Activated gamma-delta T cell treated with anti-CD3 and anti-CD28 coated beads, Interleukin-2, amount 50 U/mL, for 16 hours (primary cell): Measurements from ENCODE around the gene SMIM28.
A peak's percentile ranks its signal among the peaks of the same experiment; 100 is the strongest.

ENCODE experiments used
- DNase-seq: peaks from one replicate; pipeline ENCODE4 v3.0.0-alpha.2; 2020; ENCODE audit warnings: low read depth

SMIM28 gene

DNA sequence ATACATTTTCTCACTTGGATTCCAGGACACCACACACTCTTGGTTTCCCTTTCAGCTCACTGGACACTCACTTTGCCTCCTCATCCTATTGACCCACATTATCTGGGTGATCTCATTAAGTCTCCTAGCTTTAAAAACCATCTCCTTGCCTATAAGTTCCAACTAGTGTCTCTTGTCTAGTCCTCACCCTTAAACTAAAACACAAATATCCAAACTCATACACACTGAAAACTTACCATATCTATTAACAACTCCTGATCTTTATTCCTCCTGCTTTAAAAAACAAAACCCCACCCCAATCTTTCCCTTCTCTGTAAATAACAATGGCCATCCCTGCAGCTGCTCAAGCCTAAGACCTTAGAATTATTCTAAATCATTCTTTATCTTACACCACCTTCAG, 3.5 kb upstream of the SMIM28 start:
- DNase-seq, result no peak

DNA sequence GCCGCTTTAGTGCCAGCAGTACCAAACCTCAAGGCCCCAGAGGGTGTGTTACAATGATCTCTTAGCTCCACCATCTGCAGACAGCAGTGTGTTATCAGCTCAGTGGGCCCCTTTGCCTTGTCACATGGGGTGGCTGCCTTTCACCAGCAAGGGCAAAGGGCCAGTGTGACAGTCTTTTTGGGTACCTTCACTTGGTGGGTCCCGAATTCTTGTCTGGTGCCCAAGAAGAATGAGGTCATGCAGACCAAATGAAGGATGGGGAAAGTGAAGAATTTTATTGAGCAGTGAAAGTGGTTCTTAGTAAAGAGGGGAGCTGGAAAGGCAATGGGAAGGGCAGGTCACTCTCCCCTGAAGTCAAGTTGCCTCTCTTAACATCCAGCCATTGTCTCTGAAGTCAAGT, 2.9 kb upstream of the SMIM28 start:
- no peak for DNase-seq

DNA sequence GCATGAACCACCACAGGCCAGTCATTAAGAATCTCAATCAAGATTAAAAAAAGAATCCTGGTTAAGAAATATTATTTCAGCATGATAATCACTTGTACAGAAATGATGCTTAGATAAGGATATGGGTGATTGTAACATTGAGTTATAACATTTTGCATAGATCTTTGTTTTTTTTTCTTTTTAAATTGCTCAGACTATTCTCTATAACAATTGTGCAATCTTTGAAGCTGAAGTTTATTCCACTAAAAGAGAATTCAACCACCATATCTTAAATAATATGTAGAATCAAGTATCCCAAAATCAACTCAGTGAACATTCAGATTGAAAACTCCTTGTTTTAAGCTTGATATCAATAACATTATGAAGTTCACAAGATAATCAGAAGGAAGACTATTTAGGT, 663 bp upstream of the SMIM28 start:
- DNase-seq, result no peak

DNA sequence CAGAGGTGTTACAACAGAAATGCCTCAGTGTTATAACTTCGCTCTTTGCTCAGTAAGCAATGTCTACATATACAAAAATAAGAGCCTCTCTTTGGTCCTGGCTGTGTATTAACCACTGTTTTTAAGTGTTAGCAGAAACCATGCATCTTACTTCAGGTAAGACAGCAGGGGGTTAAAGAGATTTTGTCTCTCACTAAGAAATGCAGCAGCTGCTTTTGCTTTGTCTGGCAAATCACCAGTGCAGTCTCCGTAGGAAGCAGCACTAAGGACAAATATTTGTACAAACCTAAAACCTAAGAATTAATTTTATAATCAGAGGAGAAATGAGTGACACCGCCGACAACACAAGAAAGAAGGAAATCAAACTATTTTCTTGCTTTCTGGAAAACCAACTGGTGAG, 758 bp downstream of the SMIM28 start:
- DNase-seq, result no peak

DNA sequence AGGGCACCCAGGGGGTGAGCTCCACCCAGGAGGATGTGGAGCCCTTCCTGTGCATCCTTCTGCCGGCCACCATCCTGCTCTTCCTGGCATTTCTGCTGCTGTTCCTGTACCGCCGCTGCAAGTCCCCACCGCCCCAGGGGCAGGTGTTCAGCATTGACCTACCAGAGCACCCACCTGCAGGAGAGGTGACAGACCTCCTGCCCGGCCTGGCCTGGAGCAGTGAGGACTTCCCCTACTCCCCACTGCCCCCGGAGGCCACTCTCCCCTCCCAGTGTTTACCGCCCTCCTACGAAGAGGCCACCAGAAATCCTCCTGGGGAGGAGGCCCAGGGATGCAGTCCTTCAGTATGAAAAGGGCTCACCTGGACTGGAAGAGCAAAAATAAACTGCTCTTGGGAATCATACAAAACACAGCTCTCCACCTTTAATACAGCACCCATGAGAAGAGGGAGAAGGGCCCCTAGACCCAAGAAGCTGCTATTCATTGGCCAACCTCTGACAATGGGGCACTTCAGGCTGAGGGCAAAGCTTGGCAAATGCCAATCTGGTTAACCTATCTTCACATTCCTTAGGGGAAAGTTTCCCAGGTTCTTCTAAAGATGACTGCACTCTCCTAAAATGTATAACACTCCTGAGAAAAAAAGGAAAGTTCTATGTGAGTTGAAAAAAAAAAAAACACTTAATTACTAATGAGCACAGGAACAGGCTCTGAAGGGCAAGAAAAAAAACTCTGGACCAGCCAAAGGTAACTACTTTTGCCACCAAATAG, 5.0 kb downstream of the SMIM28 start:
- no peak for DNase-seq

DNA sequence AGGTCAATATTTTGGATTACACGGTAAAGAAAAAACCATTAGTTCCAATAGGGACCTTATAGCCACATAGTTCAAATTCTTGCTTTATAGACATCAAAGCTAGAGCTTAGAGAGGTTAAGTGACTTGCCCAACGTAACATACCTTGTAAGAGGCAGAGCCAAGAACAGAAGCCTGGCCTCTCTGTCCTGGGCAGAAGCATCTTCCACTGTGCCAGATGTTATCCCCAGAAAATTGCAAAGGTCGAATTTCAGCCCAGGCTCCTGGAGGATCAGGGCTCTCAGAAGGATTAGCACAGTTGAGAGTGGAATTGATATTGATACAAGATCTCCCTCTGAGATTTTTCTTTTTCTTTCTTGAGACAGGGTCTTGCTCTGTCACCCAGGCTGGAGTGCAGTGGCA, 6.1 kb downstream of the SMIM28 start:
- DNase-seq, result no peak

DNA sequence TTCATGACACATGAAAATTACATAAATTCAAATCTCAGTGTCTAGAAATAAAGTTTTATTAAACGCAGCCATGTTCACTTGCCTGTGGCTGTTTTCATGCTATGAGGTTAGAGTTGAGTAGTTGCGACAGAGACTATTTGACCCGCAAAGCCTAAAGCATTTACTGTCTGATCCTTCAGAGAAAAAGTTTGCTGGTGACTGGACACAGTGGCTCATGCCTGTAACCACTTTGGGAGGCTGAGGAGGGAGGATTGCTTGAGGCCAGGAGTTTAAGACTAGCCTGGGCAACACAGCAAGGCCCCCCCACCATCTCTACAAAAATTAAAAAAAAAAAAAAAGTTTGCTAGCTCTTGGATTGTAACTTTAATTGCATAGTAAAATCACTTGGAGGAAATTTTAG, 9.2 kb downstream of the SMIM28 start:
- DNase-seq, result no peak

DNA sequence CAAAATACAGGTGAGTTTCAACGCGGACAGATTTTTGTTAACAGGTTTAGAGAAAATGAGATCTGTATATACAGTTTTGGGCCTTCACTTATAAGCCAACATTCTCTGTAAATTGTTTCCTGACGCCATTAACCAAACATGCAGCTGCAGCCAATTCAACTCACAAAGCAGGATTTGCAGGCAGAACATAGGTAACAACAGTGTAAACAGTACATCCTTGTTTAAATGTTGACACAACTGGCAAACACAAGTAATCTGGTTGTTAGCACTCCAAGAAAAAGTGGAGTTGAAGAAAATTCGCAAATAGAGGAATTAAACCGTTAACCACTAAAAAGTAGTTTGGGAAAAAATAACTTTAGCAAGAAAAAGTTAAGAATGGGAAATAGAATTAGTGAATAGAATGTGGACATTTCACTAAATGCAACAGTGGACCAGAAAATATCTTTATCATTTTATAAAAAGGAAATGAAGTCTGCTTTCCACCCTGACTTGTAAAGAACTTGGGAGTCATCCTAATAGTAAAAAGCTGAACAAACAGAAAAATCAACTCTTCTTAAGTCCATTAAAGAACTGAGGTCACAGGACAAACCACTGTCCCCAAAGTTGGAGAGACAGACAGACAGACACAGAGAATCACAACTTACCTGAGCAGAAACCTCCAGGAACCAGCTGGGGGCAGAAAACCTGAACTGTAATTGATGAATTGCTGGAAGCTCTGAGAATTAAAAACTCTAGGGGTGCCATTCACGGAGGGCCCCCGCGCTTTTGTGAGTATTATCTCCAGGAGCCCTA, 10.1 kb downstream of the SMIM28 start:
- no peak for DNase-seq

DNA sequence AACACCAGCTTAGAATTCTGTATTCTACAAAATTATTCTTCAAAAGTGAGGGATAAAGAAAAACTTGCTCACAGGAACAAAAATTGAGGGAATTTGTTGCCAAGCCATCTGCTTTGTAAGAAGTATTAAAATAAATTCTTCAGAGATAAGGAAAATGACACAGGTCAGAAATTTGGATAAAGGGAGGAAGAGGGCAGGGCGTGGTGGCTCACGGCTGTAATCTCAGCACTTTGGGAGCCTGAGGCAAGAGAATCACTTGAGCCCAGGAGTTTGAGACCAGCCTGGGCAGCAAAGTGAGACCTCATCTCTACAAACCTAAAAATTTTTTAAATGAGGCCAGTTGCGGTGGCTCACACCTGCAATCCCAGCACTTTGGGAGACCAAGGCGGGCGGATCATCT, 11.8 kb downstream of the SMIM28 start:
- no peak for DNase-seq

DNA sequence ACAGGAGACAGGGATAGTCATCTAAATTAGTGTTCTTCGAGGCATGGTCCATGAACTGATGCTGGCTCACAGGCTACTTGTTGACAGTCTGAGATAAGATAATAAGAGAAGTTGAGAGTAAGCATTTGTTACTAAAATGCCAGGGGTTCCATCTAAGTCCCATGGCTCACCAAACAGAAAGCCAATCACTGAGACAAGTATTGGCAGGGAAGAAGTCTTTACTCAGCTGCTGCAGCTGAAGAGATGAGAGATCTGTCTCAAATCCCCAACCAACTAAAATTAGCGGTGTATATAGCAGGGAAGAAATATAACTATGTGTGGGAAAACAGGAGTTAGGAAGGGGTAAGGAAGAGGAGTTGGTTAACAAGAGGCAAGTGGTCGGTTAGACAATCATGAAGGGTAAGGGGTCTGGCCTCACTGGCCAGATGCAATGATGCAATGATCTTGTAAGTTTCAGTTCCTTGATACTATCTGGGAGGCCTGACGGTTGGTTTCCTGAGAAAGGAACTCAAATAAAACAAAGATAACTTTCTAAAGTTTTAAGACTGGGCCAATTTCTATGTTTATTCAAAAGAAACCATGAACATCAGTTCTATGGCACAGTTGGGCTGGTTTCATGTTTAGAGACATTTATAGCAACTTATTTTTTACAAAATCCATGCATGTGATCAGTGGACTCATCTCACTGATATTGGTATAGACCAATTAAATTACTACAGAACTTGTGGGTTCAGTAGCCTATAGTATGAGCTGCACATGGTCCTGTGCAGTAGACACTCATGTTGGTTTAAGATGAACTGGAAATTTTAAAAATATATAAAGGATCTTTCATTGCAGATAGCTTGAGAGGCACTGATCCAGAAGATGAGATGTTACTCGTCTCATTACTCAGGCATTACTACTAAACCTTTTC, 16.4 kb downstream of the SMIM28 start:
- DNase-seq, result no peak

DNA sequence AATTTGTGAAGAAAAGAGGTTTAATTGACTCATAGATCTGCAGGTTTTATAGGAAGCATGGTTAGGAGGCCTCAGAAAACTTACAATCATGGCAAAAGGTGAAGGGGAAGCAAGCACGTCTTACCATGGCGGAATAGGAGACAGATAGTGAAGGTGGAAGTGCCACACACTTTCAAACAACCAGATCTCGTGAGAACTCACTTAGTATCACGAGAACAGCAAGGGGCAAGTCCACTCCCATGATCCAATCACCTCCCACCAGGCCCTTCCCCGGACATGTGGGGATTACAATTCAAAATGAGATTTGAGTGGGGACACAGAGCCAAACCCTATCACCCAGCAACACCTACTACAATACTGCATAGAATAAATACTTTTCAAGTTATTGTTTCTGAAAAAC, 19.0 kb downstream of the SMIM28 start:
- no peak for DNase-seq

DNA sequence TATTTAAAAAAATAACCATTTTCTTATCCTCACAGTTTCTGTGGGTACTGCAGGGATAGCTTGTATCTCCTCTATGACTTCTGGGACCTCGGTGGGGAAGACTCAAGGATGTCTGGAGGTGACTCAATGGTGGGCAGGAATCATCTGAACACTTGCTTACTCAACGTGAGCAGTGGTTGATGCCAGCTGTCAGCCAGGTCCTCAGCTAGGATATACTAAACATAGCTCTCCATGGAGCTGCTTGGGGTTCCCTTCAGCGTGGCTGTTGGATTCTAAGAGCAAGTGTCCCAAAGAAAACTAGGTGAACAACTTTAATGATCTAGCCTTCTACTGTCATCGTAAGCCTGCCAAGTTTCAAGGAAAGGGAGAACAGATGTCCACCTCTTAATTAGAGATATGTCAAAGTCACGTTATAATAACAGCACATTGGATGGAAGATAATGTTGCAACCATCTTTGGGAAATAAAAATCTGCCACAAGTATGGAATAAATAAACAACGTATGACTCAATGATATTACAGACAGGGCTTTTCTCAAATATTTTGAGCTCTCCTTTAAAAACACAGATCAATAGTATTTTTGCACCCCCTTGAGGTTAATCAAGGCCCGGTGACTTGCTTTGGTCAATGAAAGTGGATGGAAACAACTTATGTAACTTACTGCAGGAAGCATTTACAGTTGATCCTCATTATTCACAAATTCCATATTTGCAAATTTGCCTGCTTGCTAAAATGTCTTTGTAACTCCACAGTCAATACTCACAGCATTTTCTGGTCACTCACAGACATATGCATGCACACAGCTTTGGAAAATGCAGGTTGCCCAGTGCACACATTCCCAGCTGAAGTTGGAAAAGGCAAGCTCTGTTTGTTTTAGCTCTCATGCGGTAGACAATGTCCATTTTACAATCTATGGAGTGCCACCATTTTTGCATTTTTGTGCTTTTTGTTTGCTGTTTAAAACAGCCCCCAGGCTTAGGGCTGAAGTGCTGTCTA, 19.7 kb downstream of the SMIM28 start:
- no peak for DNase-seq

DNA sequence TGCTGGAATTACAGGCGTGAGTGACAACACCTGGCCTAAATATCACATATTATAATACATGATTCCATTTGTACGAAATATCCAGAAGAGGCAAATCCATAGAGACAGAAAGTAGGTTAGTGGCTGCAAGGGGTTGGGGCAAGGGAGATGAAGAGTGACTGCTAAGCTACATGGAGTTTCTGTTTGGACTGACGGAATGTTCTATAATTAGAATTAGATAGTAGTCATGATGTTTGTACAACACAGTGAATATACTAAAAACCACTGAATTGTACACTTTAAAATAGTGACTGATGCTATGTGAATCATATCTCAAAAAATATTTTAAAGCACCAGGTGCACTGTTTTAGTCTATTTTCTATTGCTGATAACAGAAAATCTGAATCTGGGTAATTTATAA, 22.6 kb downstream of the SMIM28 start:
- no peak for DNase-seq

DNA sequence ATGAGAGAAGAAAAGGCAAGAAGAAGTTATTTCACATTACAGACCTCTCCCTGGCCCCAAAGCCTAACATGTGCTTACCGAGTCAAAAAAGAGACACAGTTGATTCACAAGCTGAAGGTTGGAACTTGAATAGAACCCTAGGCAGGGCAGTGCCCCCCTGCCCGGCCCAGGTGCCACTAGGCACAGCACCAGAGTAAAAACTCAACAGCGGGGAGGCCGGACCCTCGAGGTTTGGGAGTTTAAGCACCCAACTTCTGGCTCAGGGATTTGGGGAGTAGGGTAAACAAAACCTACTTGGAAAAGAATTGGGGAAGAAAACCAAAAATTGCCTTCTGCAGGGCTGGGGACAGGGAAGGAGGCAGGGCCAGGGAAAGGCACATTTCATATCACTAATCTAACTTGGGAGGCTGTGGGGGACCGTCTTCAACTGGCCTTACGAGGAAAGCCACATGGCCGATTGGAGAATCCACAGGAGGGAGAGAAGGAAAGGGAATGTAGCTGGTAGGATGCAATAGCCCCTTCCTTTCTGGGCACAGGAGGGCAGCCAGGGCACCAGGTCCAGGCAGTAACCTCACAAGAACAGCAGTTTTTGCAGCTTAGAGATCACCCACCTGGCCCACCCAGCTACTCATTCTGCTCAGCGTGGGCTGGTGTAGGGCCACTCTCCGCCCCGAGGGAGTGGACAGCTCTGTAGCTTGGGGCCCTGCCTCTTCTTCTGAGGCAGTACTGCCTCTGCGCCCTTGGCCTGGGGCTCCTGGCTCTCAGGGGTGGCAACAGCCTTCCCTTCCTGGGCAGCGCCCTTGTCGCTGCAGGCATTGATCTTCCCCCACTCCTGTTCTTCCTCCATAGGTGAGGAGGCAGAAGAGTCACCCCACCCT, 24.5 kb downstream of the SMIM28 start:
- DNase-seq, result no peak

DNA sequence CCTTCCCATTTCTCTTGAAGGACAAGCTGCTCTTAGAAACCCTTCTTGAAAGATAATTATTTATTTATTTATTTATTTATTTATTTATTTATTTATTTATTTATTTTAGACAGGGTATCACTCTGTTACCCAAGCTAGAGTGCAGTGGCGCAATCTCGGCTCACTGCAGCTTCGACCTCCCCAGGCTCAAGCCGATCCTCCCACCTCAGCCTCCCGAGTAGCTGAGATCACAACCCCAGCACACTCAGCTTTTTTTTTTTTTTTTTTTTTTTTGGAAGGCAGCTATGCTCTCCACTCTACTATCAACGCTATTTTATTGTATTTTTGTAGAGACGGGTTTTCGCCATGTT, 25.1 kb downstream of the SMIM28 start:
- no peak for DNase-seq

DNA sequence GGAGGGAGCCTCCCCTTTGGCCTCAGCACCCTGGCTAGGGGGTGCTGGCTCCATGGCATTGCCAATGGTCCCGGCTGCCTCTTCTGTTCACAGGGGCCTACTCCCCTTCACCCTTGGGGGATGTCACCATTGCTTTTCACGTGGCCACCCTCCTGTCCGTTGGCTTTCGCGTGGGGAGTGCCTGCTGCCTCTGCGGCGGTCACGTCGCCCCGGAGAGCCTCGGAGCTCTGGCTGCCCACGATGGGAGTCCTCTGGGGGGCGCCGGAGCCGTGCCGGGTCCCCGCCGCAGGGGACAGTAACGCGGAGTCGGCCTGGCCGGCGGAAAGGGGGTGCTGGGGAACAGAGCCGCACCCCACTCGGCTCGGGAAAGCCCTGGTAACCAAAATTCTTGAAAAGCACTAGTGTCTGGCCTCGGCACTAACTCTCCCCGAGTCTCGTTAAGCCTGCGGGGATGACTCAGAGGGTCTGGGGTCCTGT, 25.7 kb downstream of the SMIM28 start:
- peak; percentile 4 for DNase-seq

DNA sequence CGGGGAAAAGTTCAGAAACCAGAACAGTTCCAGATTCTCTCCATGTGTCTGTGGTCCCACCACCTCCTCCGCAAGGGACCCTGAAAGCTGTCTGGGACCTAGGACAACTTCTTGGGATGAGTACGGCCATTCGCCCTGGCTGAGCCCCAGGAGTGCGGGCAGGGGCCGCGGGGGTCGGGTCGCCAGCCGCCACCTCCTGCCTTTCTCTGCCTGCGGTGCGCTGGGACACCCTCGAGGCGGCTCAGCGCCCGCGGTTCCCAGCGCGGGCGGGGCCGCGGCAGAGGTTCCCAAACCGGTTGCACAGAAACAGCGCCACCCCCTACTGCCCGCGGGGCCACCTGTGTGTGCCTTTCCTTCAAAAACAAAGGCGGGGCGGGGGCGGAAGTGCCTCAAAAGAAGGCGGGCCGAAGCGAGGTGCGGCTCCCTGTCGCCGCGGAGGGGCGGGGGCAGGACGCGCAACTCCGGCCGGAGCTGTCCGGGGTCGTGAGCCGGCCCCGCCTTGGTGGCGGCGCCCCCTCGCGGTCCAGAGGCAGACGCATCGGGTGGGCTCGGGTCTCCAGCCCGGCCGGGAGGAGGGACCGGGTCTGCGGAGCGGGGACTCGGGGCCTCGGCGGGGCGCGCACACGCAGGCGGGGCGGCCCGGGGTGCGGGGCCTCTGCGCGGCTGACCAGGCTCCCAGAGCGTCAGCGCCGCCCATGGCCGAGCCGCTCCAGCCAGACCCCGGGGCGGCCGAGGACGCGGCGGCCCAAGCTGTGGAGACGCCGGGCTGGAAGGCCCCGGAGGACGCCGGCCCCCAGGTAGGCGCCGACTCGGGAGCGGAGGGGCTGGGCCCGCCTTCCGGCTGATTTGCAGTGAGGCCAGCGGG, 26.3 kb downstream of the SMIM28 start, which contains the start of gene HEBP2:
Gene HEBP2 (plus strand): TSS at position 423 of the 865 bp plus-strand sequence. CDS start 273 bp downstream, at position 696.
- DNase-seq, result peak; percentile 65

DNA sequence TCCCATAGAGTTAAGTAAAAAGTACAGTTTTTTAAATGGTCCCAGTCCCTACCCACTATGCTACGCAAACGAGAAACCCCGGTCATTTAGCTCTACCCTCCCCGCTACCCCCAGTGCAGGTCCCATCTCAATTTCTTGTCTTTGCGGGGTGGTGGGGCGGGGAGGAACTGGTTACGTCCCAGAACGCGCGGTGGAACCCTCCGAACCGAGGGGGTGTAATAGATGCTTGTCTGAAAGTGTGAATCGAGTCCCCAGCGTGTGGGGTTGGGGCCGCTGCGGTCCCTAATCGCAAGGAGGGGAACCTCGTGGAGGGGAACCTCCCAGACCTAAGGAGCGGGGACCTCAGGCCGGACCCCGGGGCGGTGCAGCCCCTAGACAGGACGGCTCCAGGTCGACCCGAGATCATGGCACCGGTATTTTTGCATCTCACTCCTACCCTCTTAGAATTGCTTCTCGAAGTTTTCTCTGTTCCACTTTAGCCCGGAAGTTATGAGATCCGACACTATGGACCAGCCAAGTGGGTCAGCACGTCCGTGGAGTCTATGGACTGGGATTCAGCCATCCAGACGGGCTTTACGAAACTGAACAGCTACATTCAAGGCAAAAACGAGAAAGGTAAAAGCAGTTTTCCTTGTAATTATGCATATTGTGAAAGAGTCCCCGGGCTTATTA, 27.1 kb downstream of the SMIM28 start:
- no peak for DNase-seq
